Endothelial cell (in vitro differentiated cells): Measurements from ENCODE around the gene KLHL10. TPM values are rescaled to one million over a fixed set of nuclear protein-coding genes. Genes with fewer than 3 reads are reported as not detected.

Experiments
- DNase-seq: peaks from one replicate; pipeline ENCODE4 v3.0.0; 2021; ENCODE audit warnings: low spot score
- H3K27ac Mint-ChIP-seq: one replicate; pipeline ENCODE4 v1.8.0; 2021; ENCODE audit warnings: mixed read lengths, inconsistent platforms; ENCODE audit not compliant: unreplicated experiment
- H3K27me3 Mint-ChIP-seq: one replicate; pipeline ENCODE4 v1.8.0; 2021; ENCODE audit warnings: mild to moderate bottlenecking, moderate library complexity, mixed read lengths, inconsistent platforms; ENCODE audit not compliant: unreplicated experiment
- H3K36me3 Mint-ChIP-seq: one replicate; pipeline ENCODE4 v1.8.0; 2021; ENCODE audit warnings: mild to moderate bottlenecking, low read depth, mixed read lengths, inconsistent platforms; ENCODE audit not compliant: unreplicated experiment
- H3K4me1 Mint-ChIP-seq: one replicate; pipeline ENCODE4 v1.8.0; 2021; ENCODE audit warnings: mild to moderate bottlenecking, mixed read lengths, inconsistent platforms; ENCODE audit not compliant: unreplicated experiment
- H3K4me3 Mint-ChIP-seq: one replicate; pipeline ENCODE4 v1.8.0; 2021; ENCODE audit warnings: mild to moderate bottlenecking, mixed read lengths, inconsistent platforms; ENCODE audit not compliant: unreplicated experiment
- H3K9me3 Mint-ChIP-seq: one replicate; pipeline ENCODE4 v1.8.0; 2021; ENCODE audit warnings: mixed read lengths, inconsistent platforms; ENCODE audit not compliant: unreplicated experiment
- total RNA-seq: library from RNA; stranded (reverse); fragmentation: NEBNext Ultra II Directional; extraction: Animal tissue kit (Norgen Biotek cat#: 25700); gene quantifications from one replicate; pipeline ENCODE4 v1.2.1, GENCODE V29; 2021; ENCODE audit not compliant: unreplicated experiment
- TF ChIP-seq, protein P1 (sequence below): fragments of 200-600 bp; sonication (generic); IDR thresholded peaks from one replicate; pipeline ENCODE4 v1.5.0; 2021; ENCODE audit warnings: antibody characterized with exemption; ENCODE audit not compliant: unreplicated experiment

KLHL10 gene
- total RNA-seq, 1 donor from 2014 or later, result not detected

DNA sequence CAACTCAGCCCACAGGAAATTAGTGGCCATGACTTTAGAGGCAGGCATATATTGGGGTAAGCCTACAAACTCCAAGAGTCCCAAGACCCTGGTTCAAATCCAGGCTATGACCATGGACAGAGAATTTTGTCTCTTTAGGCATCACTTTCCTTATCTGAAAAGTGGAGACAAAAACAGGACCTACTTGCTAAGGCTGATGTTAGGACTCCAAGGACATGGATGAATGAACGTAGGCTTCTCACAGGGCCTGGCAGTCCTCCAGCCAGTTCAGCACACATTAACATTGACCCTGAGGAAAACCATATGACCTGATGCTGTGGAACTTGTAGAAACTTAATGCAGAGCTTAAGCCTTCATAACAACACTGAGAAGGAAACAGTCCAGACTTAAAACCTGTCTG lies 23.4 kb upstream of the KLHL10 start:
- Mint-ChIP-seq H3K27ac (no peak overlapping the region), H3K27me3 (peaks cover 11% of the 10 kb centered on the region), H3K36me3 (peaks cover 13% of the 10 kb centered on the region), H3K9me3 (no peaks in the 10 kb centered on the region), H3K4me1 (peaks cover 16% of the 10 kb centered on the region), H3K4me3 (peak overlapping the region; percentile 95)
- DNase-seq, result no peak
- TF ChIP-seq, protein P1, sequence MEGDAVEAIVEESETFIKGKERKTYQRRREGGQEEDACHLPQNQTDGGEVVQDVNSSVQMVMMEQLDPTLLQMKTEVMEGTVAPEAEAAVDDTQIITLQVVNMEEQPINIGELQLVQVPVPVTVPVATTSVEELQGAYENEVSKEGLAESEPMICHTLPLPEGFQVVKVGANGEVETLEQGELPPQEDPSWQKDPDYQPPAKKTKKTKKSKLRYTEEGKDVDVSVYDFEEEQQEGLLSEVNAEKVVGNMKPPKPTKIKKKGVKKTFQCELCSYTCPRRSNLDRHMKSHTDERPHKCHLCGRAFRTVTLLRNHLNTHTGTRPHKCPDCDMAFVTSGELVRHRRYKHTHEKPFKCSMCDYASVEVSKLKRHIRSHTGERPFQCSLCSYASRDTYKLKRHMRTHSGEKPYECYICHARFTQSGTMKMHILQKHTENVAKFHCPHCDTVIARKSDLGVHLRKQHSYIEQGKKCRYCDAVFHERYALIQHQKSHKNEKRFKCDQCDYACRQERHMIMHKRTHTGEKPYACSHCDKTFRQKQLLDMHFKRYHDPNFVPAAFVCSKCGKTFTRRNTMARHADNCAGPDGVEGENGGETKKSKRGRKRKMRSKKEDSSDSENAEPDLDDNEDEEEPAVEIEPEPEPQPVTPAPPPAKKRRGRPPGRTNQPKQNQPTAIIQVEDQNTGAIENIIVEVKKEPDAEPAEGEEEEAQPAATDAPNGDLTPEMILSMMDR, result no peak

DNA sequence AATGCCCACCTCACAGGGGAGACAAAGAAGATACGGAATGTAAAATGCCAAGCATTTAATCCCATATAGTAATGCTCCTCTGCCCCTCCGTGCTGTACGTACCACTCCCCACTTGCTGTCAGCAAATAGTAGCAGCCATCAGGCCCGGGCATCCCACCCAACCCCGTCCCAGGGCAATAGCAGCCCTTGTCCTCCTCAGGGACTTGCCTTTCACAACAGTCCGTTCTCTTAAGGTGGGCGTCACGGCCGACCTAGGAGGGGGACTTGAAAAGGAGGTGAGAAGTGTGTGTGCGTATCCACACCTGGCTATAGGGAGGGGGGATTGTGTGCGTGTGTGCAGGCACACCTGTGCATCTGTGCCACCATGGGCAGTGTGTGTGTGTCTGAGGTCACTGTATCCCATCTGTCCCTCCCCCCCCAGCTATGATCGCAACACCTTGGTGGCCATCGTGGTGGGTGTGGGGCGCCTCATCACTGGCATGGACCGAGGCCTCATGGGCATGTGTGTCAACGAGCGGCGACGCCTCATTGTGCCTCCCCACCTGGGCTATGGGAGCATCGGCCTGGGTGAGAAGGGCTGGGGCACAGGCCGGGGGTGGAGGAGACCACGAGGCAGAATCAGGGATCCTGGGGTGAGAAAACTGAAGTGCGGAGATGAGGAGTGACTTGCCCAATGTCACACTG lies 20.8 kb upstream of the KLHL10 start:
- H3K4me1 Mint-ChIP-seq, result peaks cover 12% of the 10 kb centered on the region
- DNase-seq, result no peak
- peaks cover 3% of the 10 kb centered on the region for H3K36me3 Mint-ChIP-seq
- H3K9me3 Mint-ChIP-seq, result no peaks in the 10 kb centered on the region
- H3K27ac Mint-ChIP-seq, result no peak overlapping the region
- TF ChIP-seq, protein P1, result no peak
- no peak overlapping the region for H3K4me3 Mint-ChIP-seq
- H3K27me3 Mint-ChIP-seq, result peaks cover 6% of the 10 kb centered on the region

DNA sequence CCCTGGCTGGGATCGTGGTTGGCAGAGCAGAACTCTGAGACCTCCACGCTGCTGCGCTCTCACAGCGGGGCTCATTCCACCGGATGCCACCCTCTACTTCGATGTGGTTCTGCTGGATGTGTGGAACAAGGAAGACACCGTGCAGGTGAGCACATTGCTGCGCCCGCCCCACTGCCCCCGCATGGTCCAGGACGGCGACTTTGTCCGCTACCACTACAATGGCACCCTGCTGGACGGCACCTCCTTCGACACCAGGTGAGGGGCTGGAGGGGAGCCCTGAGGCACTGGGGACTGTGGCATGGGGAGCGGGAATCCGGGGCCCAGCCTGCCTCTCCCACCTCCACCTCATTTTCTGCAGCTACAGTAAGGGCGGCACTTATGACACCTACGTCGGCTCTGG lies 19.6 kb upstream of the KLHL10 start:
- Mint-ChIP-seq H3K27me3 (peaks cover 3% of the 10 kb centered on the region), H3K36me3 (peaks cover 3% of the 10 kb centered on the region), H3K4me1 (peaks cover 9% of the 10 kb centered on the region), H3K9me3 (no peaks in the 10 kb centered on the region), H3K4me3 (peak overlapping the region; percentile 56), H3K27ac (no peak overlapping the region)
- TF ChIP-seq, protein P1, result no peak
- no peak for DNase-seq

DNA sequence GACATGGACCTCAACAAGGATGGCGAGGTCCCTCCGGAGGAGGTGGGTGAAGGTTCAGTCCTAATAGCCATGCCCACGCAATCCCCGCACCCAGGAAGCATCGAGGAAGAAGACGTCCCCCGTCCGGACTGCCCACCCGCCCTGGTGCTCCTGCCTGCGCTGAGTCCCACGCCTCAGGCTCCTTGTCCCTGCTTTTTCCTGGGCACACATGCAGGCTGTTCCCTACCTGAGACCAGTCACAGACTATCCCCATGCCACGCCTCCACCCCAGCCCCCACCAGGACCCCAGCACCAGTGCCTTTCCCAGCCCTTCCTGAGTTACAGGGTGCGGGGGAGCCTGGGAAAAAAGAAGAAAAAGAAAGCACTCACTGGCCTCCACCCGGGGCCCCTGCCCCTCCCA lies 15.8 kb upstream of the KLHL10 start:
- TF ChIP-seq, protein P1, result no peak
- DNase-seq, result no peak
- Mint-ChIP-seq H3K9me3 (no peaks in the 10 kb centered on the region), H3K27ac (no peak overlapping the region), H3K4me1 (no peaks in the 10 kb centered on the region), H3K4me3 (no peak overlapping the region), H3K36me3 (peaks cover 3% of the 10 kb centered on the region), H3K27me3 (peaks cover 4% of the 10 kb centered on the region)
